Measurements from ENCODE around the gene GNB1L. TPM values are rescaled to one million over a fixed set of nuclear protein-coding genes. Genes with fewer than 3 reads are reported as not detected.

Gene GNB1L
- total RNA-seq, 1 experiment from 2014 or later = 17.9 TPM

- intact Hi-C loops (cut with micrococcal nuclease; ENCODE audit: unreplicated experiment) = no loop called here
- CTCF ChIA-PET = no interaction called here
- Histone ChIP-seq H3K27me3 (replicated peaks; ENCODE audit: insufficient read depth, low read depth, low read length, poor library complexity) (no peaks in the 10 kb centered on the region), H3K27ac (ENCODE audit: low read depth, low read length, poor library complexity, severe bottlenecking) (no peak overlapping the region), H3K4me1 (ENCODE audit: insufficient read depth, low read length, poor library complexity, severe bottlenecking) (peaks cover 6% of the 10 kb centered on the region), H3K9me3 (ENCODE audit: low read depth, low read length, poor library complexity, severe bottlenecking) (no peaks in the 10 kb centered on the region), H3K4me3 (ENCODE audit: low read depth, low read length, poor library complexity, severe bottlenecking) (no peak overlapping the region), H3K36me3 (ENCODE audit: insufficient read depth, low read length, poor library complexity, severe bottlenecking) (no peaks in the 10 kb centered on the region)
- BruUV-seq (replicated peaks) = no TSS peak
- POLR2A ChIA-PET (ENCODE audit: low non-redundant PET) = interaction anchor here (0.5 kb wide), 1 partner anchor 140 kb away, joined by 3 read pairs; no protein-coding TSS in a partner anchor
- no peak for DNase-seq (ENCODE audit: low spot score)
- no peak for TF ChIP-seq EZH2 (IDR thresholded peaks at IDR 0.05; ENCODE audit: borderline replicate concordance, low read depth, low read length, poor library complexity, severe bottlenecking)
- TF ChIP-seq CTCF (conservative IDR thresholded peaks at IDR 0.05; ENCODE audit: low read depth, low read length) = no peak
Measured at GRCh38 chr22:19786959-19787848, 67.5 kb downstream of the GNB1L start.

- Histone ChIP-seq H3K9me3 (ENCODE audit: low read depth, low read length, poor library complexity, severe bottlenecking) (no peaks in the 10 kb centered on the region), H3K4me1 (ENCODE audit: insufficient read depth, low read length, poor library complexity, severe bottlenecking) (peaks cover 6% of the 10 kb centered on the region), H3K4me3 (ENCODE audit: low read depth, low read length, poor library complexity, severe bottlenecking) (no peak overlapping the region), H3K36me3 (ENCODE audit: insufficient read depth, low read length, poor library complexity, severe bottlenecking) (no peaks in the 10 kb centered on the region), H3K27me3 (replicated peaks; ENCODE audit: insufficient read depth, low read depth, low read length, poor library complexity) (no peaks in the 10 kb centered on the region), H3K27ac (ENCODE audit: low read depth, low read length, poor library complexity, severe bottlenecking) (no peak overlapping the region)
- no TSS peak for BruUV-seq (replicated peaks)
- POLR2A ChIA-PET (ENCODE audit: low non-redundant PET) = no interaction called here
- no peak for DNase-seq (ENCODE audit: low spot score)
- intact Hi-C loops (cut with micrococcal nuclease; ENCODE audit: unreplicated experiment) = no loop called here
- CTCF ChIA-PET = no interaction called here
- TF ChIP-seq EZH2 (IDR thresholded peaks at IDR 0.05; ENCODE audit: borderline replicate concordance, low read depth, low read length, poor library complexity, severe bottlenecking) (no peak), CTCF (conservative IDR thresholded peaks at IDR 0.05; ENCODE audit: low read depth, low read length) (no peak)
Measured at GRCh38 chr22:19786264-19786585, 68.4 kb downstream of the GNB1L start.

- no peaks in the 10 kb centered on the region for H3K36me3 ChIP-seq (ENCODE audit: insufficient read depth, low read length, poor library complexity, severe bottlenecking)
- no TSS peak for BruUV-seq (replicated peaks)
- H3K9me3 ChIP-seq (ENCODE audit: low read depth, low read length, poor library complexity, severe bottlenecking) = no peaks in the 10 kb centered on the region
- CTCF ChIA-PET = no interaction called here
- DNase-seq (ENCODE audit: low spot score) = no peak
- intact Hi-C loops (cut with micrococcal nuclease; ENCODE audit: unreplicated experiment) = no loop called here
- H3K4me3 ChIP-seq (ENCODE audit: low read depth, low read length, poor library complexity, severe bottlenecking) = no peak overlapping the region
- H3K4me1 ChIP-seq (ENCODE audit: insufficient read depth, low read length, poor library complexity, severe bottlenecking) = peaks cover 6% of the 10 kb centered on the region
- POLR2A ChIA-PET (ENCODE audit: low non-redundant PET) = no interaction called here
- no peak overlapping the region for H3K27ac ChIP-seq (ENCODE audit: low read depth, low read length, poor library complexity, severe bottlenecking)
- H3K27me3 ChIP-seq (replicated peaks; ENCODE audit: insufficient read depth, low read depth, low read length, poor library complexity) = no peaks in the 10 kb centered on the region
- TF ChIP-seq EZH2 (IDR thresholded peaks at IDR 0.05; ENCODE audit: borderline replicate concordance, low read depth, low read length, poor library complexity, severe bottlenecking) = no peak
- TF ChIP-seq CTCF (conservative IDR thresholded peaks at IDR 0.05; ENCODE audit: low read depth, low read length) = no peak
Measured at GRCh38 chr22:19785461-19786263, 69.0 kb downstream of the GNB1L start.

Measured in A673 (cell line).